HG03108 (cell line): ENCODE measurements around the gene MMP15.
"Not testable (repeated sequence)": the region's sequence is repeated elsewhere in the genome, so short reads cannot be mapped to it uniquely, and the experiment has no call there.

Experiments used
- ATAC-seq: cut with Tn5 transposase; IDR thresholded peaks from one replicate; pipeline ENCODE4 v1.9.1; 2021; ENCODE audit warnings: moderate library complexity; ENCODE audit not compliant: unreplicated experiment

Gene MMP15

DNA sequence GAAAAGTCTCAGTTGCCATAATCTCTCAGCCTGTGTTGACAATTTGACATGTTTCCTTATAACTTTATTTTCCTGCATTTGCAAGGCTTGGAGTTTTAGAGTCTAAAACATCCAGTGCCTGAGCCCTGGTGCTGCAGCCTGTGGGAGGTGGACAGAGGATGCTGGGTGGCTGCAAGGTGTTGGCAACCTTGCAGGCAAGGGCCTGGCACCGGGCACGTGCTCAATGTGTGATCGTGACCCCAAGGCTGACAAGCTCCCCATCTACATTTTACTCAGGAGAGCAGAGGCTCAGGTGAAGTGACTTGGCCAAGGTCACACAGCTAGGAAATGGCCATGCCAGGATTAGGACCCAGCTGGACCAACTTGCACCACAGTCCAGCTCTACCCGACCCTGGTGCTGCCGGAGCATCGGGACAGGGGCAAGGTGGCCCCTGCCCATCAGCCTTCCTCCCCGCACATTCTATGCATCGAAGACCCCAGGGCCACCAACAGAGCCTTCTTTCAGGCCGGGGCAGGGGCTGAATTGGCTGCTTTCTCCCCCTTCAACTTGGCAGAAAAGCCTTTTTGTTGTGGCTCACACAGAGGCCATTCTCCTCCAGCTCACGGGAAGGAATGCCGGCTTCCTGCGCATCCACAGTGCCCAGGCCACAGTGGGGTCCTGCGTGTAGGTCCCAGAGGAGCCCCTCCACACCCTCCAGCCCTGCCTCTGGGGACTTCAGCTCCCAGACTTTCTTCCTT is 23.1 kb downstream of the MMP15 start:
- no peak for ATAC-seq

DNA sequence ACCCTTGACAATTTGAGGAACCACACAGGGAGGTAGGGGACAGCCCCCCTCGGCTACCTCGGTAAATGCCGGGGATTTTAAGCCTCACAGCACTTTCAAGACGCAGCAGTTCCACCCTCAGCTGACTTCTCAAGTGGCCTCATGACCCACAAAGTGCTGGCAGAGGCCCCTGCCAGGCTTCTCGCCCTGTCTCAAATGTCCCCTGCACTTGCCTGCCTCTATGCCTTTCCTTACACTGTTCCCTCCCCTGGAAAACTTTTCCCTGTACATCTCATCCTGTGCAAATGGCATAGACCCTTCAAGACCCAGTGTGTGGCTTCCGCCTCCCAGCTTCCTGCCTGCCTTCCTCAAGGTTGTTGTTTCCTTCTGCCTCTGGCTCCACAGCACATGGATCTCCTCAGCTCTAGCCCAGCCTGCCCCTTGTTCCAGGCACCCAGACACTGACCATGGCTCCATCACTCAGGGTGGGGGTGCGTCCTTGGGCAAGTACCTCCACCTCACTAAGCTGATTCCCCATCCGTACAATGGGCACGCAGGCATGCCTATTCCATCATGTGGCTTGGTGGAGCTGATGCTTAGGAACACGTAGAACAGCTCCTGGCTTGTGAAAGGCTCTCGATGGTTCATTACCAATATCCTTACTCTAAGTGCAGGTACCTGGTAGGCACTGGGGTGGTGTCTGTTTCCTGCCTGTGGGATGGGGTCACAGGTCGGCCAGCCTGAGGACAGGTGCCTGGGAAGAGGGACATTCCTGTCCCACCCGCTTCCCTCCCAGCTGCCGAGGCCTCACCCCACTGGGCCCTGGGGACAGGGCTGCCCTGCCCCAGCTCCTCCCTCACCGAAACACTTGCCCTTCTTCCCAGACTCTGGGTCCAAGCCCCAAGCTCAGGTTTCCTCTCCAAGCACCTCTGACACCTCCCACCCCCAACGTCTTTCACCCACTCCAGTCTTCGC is 24.0 kb downstream of the MMP15 start:
- ATAC-seq, result no peak

DNA sequence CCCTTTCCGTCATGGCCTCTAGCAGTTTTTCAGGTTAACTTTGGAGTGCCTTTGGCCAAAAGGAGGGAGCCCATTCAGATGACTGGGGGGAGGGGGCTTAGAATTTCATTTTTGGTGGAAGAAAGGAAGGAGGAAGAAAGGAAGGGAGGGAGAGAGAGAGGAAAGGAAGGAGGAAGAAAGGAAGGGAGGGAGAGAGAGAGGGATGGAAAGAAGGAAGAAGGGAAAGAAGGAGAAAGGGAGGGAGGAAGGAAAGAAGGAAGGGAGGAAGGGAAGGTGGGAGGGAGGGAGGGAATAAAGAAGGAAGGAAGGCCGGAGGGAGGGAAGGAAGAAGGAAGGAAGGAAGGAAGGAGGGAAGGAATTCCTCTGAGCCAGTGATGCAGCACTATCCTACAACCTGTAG is 25.7 kb downstream of the MMP15 start:
- ATAC-seq, result no peak

DNA sequence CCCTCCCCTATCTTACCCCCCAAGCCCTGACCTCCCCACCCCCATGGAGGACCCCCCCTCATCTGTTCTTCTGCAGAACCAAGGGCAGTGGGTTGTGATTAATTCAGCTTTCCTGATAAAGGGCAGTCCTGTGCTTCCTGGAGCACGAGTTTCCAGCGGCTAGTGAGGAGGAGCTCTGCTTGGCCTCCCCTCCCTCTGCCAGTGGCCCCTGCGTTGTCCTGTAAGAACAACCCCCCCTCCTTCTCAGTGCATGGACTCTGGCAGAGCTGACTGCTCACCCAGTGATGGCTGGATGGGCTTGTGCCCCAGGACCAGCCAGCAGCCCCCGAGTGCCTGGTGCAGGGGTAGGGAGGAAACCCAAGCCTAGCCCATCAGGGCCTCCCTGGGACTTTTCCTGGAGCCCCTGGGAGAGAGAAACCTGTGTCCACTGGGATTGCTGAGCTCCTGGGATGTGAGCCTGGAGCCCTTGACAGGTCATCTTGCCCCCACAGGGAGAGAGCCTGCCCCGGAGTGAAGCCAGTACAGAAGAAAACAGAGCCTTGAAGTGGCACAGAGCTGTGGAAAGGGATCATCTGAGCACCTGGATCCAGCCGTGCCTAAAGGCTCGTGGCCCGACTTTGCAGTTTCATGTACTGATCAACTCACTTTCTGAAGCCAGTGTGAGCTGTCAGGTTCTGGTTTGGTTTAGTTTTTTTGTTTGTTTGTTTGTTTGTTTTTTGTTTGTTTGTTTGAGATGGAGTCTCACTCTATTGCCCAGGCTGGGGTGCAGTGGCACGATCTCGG is 26.5 kb downstream of the MMP15 start:
- ATAC-seq, result no peak

DNA sequence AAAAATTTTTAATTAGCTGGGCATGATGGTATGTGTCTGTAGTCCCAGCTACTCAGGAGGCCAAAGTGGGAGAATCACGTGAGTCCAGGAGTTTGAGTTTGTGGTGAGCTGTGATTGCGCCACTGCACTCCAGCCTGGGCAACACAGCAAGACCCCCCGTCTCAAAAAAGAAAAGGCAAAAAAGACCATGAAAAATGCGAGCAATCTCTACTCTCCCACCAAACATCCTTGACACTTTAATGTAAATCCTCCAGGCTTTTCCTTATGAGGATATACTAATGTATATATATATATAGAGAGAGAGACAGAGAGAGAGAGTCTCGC is 28.1 kb downstream of the MMP15 start:
- no peak for ATAC-seq

DNA sequence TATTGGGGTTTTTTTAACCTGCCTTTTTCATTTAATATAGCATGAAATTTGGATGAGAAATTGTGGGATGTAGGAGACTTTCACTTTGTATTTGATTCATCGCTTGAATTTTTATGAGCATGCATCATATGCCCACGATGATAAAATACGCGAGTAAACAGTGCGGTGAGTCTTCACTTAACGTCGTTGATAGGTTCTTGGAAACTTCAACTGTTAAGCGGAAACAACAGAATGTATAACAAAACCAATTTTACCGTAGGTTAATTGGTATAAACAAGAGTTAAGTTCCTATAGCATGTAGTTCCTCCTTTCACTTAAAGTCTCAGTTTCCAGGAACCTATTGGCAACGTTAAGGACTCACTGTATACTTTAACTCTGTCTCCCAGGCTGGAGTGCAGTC is 28.7 kb downstream of the MMP15 start:
- ATAC-seq, result no peak

DNA sequence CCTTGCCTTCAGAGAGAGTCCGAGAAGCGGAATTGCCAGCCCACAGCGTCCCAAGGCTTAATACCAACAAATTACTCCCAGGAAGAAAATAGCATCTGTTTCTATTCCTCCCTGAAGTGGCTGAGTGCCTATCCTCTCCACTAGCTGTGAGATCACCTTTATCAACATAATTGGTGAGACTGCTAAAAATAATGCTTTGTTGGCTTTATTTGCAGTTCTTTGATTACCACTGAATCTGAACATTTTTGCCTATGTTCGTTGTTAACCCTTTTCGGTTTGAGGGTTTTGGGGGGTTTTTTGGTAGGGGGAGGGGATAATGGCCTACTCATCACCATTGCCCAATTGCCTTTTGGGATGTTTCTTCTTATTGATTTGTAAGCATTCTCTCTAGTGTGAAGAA is 31.0 kb downstream of the MMP15 start:
- ATAC-seq, result no peak

DNA sequence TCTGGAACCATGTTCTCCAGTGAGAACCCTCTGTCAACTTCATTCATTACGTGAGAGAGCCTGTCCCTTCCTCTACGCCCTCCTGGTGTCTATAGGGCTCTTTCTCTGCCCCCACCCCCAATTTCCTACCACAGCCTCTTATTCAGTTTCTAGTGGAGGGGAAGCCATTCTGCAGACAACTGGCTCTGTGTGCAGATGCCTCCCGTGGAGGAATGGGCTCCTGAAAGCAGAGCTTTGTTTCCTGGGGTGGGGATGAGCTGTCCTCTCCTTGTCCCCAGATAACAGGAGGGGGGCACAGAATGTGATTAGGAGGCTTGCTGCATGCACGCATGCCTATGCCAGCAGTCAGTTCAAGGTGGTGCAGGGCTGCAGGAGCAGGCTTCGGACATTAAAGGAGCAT is 31.6 kb downstream of the MMP15 start:
- ATAC-seq, result no peak

DNA sequence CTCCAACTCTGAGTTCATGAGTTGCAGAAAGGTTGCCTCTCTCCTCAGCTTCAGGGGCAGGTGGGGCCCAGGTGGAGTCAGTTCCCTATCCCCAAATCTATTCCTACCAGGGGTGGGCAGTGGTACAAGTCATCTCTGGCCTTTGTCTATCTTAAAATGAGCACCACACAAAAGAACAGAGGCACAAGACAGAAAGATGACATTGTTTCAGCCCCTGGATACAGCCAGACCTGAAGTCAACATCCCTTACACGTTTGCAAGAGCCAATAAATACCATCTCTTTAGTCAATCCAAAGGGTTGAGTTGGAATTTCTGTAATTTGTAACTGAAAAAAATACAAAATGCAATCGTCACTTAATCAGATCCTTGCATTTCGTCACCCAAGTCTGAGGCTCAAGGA is 32.2 kb downstream of the MMP15 start:
- ATAC-seq, result no peak

DNA sequence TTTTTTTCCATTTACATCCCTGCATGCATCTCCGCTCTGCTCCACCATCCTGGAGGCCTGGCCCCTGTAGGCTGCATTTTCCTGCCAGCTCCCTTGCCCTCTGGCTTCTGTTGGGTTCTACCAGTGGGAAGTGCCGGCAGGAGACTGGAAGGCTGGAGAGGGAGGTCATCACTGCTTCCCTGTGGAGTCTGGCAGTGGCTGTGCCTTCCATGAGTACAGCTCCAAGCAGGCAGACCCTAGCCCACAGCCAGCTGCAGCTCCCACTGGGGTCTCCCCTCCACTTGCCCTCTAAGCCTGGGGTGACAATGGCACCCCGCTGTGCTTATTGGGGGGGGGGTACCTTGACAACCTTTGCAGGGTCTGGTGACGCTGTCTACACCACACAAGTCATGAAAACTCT is 37.3 kb downstream of the MMP15 start:
- ATAC-seq, result no peak

DNA sequence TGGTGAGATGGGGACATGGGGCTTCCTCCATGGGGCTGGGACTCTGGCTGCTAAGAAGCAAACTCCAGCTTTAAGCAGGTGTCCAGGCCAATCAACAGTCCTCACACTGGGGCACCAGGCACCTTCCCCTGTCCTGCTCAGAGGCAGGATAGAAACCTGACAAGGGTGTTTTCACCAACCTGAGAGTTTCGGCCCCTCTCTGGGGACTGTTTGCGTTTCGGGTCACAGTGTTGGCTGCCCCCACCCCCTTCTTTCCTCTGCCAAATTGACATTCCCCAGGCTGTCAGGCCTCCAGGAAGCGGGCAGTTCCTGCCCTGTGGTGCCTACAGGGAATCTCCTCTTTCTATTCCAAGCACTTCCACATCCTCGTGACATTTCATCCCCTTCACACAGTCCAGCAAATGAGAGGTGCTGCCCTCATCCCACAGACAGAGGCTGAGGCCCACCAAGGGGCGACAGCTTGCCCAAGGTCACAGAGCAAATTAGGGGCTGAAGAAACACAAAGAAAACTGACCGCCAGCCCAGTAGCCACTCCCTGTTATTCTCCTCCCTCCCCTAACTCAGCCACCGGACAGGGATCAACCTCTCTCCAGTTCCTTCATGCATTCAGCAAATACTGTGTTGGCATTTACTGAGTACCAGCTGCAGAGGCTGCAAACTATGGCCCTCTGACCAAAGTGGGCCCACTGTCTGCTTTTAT is 38.0 kb downstream of the MMP15 start:
- ATAC-seq, result no peak

DNA sequence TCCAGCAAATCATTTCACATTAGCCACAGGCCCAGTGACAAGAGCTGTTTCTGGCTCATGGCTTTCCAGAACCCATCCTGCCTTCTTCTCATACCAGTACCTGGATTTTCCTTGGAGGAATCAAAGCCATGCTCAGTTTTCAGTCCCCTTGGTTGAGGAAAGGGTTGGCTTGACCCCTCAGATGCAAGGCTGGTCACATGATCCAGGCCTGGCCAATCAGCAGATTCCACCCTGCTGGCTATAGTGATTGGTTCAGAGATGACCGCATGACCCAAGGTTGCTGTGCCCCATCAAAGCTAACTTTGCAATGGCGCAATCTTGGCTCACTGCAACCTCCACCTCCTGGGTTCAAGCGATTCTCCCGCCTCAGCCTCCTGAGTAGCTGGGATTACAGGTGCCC is 45.0 kb downstream of the MMP15 start:
- ATAC-seq, result no peak

DNA sequence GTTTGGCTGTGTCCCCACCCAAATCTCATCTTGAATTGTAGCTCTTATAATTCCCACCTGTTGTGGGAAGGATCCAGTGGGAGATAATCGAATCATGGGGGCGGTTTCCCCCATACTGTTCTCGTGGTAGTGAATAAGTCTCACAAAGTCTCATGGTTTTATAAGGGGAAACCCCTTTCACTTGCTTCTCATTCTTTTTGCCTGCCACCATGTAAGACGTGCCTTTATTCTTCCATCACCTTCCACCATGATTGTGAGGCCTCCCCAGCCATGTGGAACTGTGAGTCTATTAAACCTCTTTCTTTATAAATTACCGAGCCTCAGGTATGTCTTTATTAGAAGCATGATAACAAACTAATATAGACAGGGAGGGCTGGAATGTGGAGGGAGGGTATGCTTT is 46.6 kb downstream of the MMP15 start:
- not testable (repeated sequence) for ATAC-seq

DNA sequence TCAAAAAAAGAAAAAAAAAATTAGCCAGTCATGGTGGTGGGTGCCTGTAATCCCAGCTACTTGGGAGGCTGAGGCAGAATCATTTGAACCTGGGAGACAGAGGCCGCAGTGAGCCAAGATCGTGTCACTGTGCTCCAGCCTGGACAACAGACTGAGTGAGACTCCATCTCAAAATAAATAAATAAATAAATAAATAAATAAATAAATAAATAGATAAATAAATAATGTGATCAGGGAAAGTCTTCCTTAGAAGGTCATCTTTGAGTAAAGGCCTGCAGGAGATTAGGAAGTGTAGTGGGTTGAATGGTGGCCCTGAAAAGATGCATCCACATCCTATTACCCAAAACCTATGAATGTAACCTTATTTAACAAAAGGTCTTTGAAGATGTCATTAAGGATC is 47.5 kb downstream of the MMP15 start:
- ATAC-seq, result not testable (repeated sequence)

DNA sequence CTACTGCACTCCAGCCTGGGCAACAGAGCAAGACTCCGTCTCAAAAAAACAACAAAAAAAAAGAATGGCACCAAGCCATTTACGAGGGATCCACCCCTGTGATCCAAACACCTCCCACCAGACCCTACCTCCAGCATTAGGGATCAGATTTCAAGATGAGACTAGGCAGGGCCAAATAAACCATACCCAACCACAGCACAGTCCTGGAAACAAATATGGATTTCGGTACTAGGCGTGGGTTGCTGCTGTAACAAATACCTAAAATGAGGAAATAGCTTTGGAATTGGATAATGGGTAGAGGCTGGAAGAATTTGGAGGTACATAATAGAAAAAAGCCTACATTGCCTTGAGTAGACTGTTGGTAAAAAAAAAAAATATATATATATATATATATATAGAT is 49.1 kb downstream of the MMP15 start:
- ATAC-seq, result no peak

DNA sequence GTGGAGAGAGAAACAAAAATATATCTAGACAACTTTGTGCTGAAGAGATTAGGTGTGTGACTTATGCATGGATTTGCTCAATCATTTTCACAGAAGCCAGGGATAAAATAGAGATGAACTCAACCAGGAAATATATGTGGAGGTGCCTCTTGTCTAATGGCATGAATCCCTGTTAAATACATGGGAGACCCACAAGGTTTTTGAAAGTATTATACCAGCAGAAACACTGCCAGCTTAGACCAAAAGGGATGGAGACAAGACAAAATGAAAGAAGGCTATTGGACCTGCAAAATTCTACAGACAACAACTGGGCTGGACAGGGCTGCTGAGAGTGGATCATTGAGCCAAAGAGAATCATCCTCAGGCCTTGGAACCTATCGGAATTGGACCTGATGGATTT is 51.0 kb downstream of the MMP15 start:
- ATAC-seq, result no peak

DNA sequence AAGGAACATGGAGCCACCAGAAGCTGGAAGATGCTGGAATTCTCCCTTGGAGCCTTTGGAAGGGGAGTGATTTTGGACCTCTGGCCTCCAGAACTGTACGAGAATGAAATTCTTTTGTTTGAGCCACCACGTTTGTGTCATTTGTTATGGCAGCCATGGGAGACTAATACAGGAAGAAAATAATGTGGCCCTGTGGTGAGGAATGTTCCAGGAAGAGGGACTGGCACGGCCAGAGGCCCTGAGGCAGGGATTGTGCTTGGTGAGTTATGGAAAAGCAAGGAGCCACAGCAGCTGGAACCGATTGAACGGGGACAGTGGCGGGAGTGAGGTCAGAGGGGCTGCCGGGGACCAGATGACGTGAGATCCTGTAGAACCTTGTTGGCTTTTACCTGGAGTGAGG is 52.2 kb downstream of the MMP15 start:
- no peak for ATAC-seq

DNA sequence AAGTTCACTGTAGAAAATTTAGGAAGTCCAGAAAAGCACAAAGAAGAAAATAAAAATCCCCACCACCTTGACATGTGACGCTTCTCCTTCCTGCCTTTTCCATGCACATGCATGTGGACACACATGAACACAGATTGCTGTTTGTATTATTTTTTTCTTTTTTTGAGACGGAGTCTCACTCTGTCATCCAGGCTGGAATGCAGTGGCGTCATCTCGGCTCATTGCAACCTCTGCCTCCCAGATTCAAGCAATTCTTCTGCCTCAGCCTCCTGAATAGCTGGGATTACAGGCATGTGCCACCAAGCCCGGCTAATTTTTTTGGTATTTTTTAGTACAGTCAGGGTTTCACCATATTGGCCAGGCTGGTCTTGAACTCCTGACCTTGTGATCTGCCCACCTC is 55.1 kb downstream of the MMP15 start:
- ATAC-seq, result not testable (repeated sequence)

DNA sequence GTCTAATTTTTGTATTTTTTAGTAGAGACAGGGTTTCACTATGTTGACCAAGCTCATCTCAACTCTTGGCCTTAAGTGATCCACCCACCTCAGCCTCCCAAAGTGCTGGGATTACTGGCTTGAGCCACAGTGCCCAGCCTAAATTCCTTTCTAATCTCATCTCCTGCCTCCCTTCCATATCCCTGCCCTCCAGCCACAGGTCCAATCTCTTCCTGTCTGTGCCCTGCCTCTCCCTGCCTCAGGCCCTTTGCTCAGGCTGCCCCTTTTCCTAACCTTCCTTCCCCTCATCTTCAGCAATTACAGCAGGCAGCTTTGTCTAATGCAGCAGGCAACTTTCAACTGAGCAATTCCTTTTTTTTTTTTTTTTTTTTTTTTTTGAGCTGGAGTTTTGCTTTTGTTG is 56.8 kb downstream of the MMP15 start:
- ATAC-seq, result no peak

DNA sequence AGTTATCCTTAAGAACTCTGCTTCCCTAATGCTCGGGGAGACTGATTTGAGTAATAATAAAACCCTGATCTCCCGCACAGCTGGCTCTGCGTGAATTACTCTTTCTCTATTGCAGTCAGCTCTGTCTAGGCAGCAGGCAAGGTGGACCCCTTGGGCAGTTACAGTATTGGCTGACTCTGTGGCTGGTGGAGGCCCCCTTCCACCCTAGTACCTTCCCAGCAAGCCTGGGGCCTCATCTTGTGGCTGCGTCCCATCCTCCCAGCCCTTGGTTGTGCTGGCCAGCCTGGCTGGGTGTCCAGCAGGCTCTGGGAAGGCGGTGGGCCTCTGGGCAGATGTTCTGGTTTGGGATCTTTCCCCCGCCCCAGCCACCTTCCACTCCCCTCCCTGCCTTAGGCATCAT is 59.1 kb downstream of the MMP15 start:
- ATAC-seq, result no peak

DNA sequence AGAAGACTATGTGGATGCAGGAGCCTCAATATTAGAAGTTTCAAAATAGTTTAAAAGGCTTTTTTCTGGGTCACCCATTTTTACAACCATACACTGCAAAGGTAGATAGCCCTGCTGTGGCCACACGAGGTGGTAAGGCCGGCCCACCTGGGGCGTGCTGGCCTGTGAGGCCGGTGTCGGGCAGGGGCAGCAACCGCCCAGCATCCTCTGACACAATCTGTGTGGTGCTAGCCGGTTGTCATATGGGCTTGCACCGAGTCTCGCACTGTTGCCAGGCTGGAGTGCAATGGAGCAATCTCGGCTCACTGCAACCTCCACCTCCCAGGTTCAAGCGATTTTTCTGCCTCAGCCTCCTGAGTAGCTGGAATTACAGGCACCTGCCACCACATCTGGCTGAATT is 59.6 kb downstream of the MMP15 start:
- ATAC-seq, result no peak
